NCI-H226 (cell line): ENCODE results near the gene SPRR2D.

Source experiments
- DNase-seq: peaks from one replicate; pipeline ENCODE4 v3.0.0-alpha.2; 2015

The SPRR2D gene

GRCh38 chr1:153001382-153001781 is 39.5 kb downstream of the SPRR2D start, which contains the start of gene SPRR3:
Gene SPRR3, plus strand, starts transcription at chr1:153001749. Its CDS starts 1,272 bp downstream, at chr1:153003021.
- DNase-seq: no peak

DNA sequence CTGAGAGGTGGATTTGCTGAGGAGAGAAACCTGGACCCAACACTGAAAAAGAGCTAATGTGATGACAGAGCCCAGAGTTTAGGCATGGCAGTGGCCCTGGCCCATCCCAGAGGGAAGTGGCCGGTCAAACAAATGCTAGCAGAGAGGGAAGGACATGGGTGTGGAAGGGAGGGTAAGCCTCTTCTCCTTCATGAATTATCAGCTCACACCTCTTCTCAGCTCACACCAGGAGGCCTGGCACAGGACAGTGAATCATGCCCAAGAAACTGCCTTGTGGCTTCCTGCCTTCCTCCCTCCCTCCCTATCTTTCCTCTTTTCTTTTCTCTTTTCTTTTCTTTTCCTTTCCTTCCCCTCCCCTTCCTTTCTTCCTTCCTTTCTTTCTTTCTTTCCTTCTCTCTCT is 40.6 kb downstream of the SPRR2D start:
- no peak for DNase-seq

GRCh38 chr1:152999818-153000217 is 41.1 kb downstream of the SPRR2D start:
- DNase-seq: no peak

DNA sequence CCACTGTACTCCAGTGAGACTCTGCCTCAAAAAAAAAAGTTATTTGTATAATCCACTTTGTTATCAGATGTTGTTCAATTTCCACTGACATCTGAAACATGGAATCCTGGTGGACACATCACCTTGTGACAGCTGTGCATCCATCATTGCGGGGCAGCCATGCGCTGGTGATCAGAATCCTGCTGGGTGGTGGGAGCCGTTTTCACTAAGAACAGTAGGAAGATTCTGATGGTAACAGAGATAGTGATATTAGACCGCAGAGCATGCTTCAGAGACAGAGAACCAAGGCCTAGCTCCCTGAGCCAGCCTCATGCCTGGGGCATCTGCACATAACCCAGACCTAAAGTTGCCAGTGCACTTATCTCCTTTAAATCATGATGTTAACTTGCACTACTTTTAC is 42.4 kb downstream of the SPRR2D start:
- DNase-seq: no peak

- DNase-seq: no peak
Observed at GRCh38 chr1:152997901-152998300, 43.0 kb downstream of the SPRR2D start.

DNA sequence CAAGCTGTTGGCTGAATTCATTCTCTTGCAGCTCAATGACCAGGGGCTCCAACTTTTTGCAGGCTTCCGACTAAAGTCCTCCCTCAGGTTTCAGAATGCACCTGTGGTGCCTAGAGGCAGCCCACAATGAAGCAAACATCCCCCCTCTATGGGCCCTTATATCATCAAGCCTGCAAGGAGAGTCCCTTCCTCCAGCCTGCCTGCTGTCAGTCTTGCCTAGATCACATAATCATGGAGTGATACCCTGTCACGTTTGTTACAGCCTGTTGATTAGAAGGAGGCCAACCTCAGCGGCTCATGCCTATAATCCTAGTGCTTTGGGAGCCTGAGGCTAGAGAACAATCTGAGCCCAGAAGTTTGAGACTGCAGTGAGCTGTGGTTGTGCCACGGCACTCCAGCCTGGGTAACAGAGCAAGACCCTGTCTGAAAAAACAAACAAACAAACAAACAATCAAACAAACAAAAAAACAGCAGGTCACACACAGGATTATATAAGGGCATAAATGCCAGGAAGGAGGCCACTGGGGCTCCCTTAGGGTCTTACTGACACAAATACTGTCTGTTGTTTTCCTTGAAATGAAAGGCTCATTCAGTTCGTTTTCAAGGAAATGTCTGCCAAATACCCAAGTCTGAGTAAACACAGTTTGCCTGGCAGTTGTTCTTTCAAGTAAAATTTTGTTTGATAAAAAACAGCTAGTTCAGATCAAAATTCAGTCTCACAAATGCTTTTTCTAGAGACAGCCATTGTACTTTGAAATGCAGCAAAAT is 44.1 kb downstream of the SPRR2D start:
- DNase-seq: no peak

- DNase-seq: no peak
Observed at GRCh38 chr1:152995842-152996241, 45.1 kb downstream of the SPRR2D start.

DNA sequence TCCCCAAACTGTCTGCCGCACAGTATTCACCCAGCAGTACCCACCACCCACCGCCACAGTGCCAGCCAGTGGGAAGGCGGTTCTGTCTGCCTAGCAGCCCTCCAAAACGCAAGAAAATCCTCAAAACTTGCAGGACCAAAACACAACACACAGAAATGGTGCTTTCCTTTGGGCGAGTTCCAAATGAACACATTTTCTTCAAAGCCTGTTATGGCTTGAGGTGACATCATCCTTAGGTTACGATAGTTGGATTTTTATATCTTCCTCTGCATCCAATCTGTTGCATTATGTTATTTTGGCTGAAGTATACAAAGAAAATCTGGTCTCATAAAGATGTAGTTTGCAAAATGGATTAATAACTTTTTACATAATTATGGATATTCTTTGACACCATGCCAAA is 47.7 kb downstream of the SPRR2D start:
- DNase-seq: no peak
